Aorta (tissue), 5 donors: ENCODE results near the gene KRT35. TPM values are rescaled to one million over a fixed set of nuclear protein-coding genes. Genes with fewer than 3 reads are reported as not detected.

Source experiments
- ATAC-seq: fragments of 200-7000 bp; cut with Tn5 transposase; one replicate; pipeline ENCODE4 v1.9.1; 2022; ENCODE audit warnings: moderate library complexity; ENCODE audit not compliant: low FRiP score
- DNase-seq, 2 donors: peaks; one replicate each; pipeline ENCODE4 v3.0.0-alpha.2; 2020
- H3K27ac ChIP-seq, 2 donors: one replicate each; pipeline ENCODE4 v1.5.1; 2013; ENCODE audit warnings: low read length in 2 of 2, mild to moderate bottlenecking in 2 of 2, moderate library complexity in 2 of 2, control low read depth in 1 of 2, inconsistent platforms in 1 of 2, low read depth in 1 of 2
- H3K27me3 ChIP-seq, 2 donors: one replicate each; pipeline ENCODE4 v1.6.1; 2013; ENCODE audit warnings: control low read depth in 1 of 2, low read length in 1 of 2, mild to moderate bottlenecking in 1 of 2, moderate library complexity in 1 of 2; ENCODE audit not compliant: insufficient read depth in 2 of 2, control insufficient read depth in 1 of 2
- H3K36me3 ChIP-seq, 2 donors: one replicate each; pipeline ENCODE4 v1.6.1; 2013; ENCODE audit warnings: control low read depth in 1 of 2, low read length in 1 of 2, mild to moderate bottlenecking in 1 of 2; ENCODE audit not compliant: insufficient read depth in 2 of 2, control insufficient read depth in 1 of 2
- H3K4me1 ChIP-seq, 2 donors: one replicate each; pipeline ENCODE4 v1.6.1; 2013; ENCODE audit warnings: low read length in 2 of 2, control low read depth in 1 of 2, mild to moderate bottlenecking in 1 of 2, moderate library complexity in 1 of 2; ENCODE audit not compliant: insufficient read depth in 2 of 2, control insufficient read depth in 1 of 2
- H3K4me3 ChIP-seq, 2 donors: one replicate each; pipeline ENCODE4 v1.5.1; 2013; ENCODE audit warnings: low read length in 2 of 2, control low read depth in 1 of 2, mild to moderate bottlenecking in 1 of 2
- H3K9me3 ChIP-seq: one replicate; pipeline ENCODE4 v1.6.1; 2013; ENCODE audit warnings: mild to moderate bottlenecking, low read length; ENCODE audit not compliant: control insufficient read depth
- WGBS, 2 donors: extraction: QIAGEN DNeasy Blood & Tissue Kit; methylation state at CpG; one replicate each; pipeline ENCODE4 v1.1.7; 2013; 5-methylcytosine and 5-hydroxymethylcytosine counted together
- intact Hi-C, 2 donors: fragments of 100-400 bp; cut with DNase I; formaldehyde crosslinking; loops; one replicate each; pipeline versions ENCODE4 v1.14.2 to v1.15.0; 2022
- polyA plus RNA-seq, 2 donors: library from polyadenylated mRNA; stranded (reverse); fragments of 200-250 nt; gene quantifications; one replicate each; pipeline ENCODE4 v1.2.3, GENCODE V29; 2013
- total RNA-seq, 2 donors: library from RNA; stranded (reverse); fragmentation: NEBNext Ultra II Directional; extraction: Animal tissue kit (Norgen Biotek cat#: 25700); gene quantifications; one replicate each; pipeline ENCODE4 v1.2.1, GENCODE V29; 2021
- donor health status: healthy with polysubstance abuse.
- donor health status: Bipolar disorder and iron deficiency.
- donor health status: DM: no; HTN: no; CAD: no.
- donor health status: DM: no; HTN: no; CAD: no.
- donor health status: DM: yes; HTN: yes; CAD: no.

Gene KRT35
- total and polyA plus RNA-seq, 4 donors, result not detected

DNA sequence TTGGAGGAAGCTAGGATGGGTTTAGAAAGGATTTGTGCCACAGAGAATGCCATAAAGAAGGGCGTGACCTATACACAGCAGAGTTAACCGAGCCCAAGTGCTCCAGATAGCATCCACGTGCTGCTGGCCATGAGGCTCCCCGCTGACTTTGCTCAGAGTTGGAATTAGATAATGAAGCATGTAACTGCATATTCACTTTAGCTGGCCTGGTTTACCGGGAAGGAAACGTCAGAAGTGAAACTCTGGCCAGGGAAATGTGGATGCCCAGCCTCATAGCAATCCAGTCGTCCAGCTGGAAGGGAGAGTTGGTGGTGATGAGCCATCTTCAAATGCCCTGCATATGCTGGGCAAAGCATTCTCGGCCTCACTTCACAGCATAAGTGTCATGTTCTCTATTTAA is 6.1 kb downstream of the KRT35 start:
- Histone ChIP-seq H3K36me3 (no peaks in the 10 kb centered on the region), H3K27ac (no peak overlapping the region), H3K9me3 (no peaks in the 10 kb centered on the region), H3K4me3 (no peak overlapping the region), H3K27me3 (no peaks in the 10 kb centered on the region), H3K4me1 (no peaks in the 10 kb centered on the region)
- intact Hi-C loops, result no loop called here
- DNase-seq (no peak), ATAC-seq (no peak)
- WGBS, 2 donors, result 60 to 65% methylated on average over 8 of the region's 8 CpGs

DNA sequence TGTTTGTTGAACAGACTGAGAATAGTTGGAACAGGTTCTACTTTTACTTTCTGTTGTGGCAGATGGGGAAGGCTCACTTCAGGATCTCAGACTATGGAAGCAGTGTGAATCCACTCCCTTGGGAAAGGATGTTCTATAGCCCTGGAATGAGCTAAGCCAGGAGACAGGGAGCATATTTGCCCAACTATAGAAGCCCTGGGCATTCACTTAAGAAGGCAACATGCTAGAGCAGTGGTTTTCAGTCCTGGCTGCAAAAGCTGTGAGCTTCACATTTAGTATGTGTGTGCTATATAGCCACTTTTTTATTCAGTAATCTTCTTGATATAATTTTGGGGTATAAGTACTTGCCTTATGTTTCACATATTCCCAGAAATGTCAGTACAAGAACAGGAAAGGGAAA is 12.6 kb downstream of the KRT35 start:
- intact Hi-C loops, result no loop called here
- no peaks in the 10 kb centered on the region for H3K27me3 ChIP-seq
- ATAC-seq (no peak), DNase-seq (no peak)
- H3K27ac ChIP-seq, result no peak overlapping the region
- H3K9me3 ChIP-seq, result peaks cover 7% of the 10 kb centered on the region
- H3K4me1 ChIP-seq, result no peaks in the 10 kb centered on the region
- no peak overlapping the region for H3K4me3 ChIP-seq
- H3K36me3 ChIP-seq, result no peaks in the 10 kb centered on the region

DNA sequence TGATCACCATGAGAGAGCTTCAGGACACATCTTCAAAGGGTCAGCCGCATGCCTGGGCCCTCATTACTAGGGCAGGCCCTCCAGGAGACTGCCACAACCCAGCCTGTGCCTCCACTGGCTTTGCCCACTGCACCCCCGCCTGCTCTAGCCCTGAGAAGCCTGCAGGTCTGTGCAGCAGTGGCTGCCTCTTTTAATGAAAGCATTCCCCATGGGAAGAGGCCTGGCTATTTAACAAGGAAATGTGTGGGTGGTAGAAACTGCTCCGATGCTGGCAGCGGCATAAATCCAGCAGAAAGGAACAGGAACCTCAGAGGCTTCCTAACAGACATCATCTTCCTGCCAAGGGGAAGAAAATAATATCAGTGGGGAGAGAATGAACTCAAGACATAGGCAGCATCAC is 13.4 kb downstream of the KRT35 start:
- WGBS, 2 donors, result 34 to 37% methylated on average over 4 of the region's 4 CpGs
- Histone ChIP-seq H3K27me3 (no peaks in the 10 kb centered on the region), H3K4me1 (no peaks in the 10 kb centered on the region), H3K4me3 (no peak overlapping the region), H3K9me3 (peaks cover 7% of the 10 kb centered on the region), H3K36me3 (no peaks in the 10 kb centered on the region), H3K27ac (no peak overlapping the region)
- ATAC-seq (no peak), DNase-seq (no peak)
- intact Hi-C loops, result no loop called here

DNA sequence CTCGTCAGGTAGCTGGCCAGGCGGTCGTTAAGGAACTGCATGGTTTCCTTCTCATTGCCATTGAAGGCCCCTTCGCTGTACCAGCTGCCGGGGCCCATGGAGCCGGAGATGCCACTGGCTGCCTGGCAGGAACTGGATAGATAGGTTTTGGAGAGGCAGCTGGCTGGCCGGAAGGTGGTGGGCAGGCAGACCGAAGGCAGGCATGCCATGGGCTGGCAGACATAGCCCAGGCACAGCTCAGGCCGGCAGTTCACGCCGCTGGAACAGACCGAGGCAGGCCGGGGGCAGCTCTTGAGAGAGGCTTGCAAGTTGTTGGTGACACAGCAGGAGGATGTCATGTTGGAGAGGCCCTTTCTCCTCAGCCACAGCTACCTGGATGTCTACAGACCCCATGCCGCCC is 14.0 kb downstream of the KRT35 start, which contains the start of gene KRT32:
Gene KRT32 (minus strand): TSS at position 399 of the 400 bp plus-strand sequence. CDS start 61 bp downstream, at position 338.
- no peaks in the 10 kb centered on the region for H3K27me3 ChIP-seq
- peaks cover 7% of the 10 kb centered on the region for H3K9me3 ChIP-seq
- DNase-seq (no peak), ATAC-seq (no peak)
- H3K4me3 ChIP-seq, result no peak within 1 kb of the TSS
- 88 to 91% methylated on average over 14 of the region's 14 CpGs for WGBS, 2 donors
- intact Hi-C loops, result no loop called here
- no peak within 1 kb of the TSS for H3K27ac ChIP-seq
- no peaks in the 10 kb centered on the region for H3K4me1 ChIP-seq
- H3K36me3 ChIP-seq, result no peaks in the 10 kb centered on the region

DNA sequence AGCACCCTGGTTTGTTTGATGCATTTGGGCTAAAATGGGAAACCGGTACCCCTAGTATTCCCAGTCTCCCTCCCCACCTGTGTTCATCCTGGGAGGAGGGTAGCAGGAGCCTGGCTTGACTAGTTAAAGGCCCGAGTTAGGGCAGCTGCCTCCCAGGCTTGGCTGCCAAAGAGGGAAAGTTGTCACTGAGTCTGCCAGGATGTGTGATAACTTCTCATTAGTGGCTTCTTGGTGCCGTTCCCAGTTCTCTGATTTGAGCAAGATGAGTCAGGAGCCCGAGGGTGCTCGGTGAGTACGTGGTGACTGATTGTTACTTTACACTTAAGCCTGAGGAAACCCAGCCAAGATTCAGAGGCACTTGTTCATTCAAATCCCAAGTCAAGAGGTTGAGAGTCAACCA is 16.3 kb downstream of the KRT35 start:
- peak; percentile 46 for ATAC-seq
- H3K36me3 ChIP-seq, result no peaks in the 10 kb centered on the region
- H3K27ac ChIP-seq, result no peak overlapping the region
- intact Hi-C loops, result no loop called here
- H3K4me3 ChIP-seq, result no peak overlapping the region
- 15 to 16% methylated on average over 6 of the region's 6 CpGs for WGBS, 2 donors
- H3K4me1 ChIP-seq, result no peaks in the 10 kb centered on the region
- H3K9me3 ChIP-seq, result peaks cover 7% of the 10 kb centered on the region
- no peaks in the 10 kb centered on the region for H3K27me3 ChIP-seq
- no peak for DNase-seq

DNA sequence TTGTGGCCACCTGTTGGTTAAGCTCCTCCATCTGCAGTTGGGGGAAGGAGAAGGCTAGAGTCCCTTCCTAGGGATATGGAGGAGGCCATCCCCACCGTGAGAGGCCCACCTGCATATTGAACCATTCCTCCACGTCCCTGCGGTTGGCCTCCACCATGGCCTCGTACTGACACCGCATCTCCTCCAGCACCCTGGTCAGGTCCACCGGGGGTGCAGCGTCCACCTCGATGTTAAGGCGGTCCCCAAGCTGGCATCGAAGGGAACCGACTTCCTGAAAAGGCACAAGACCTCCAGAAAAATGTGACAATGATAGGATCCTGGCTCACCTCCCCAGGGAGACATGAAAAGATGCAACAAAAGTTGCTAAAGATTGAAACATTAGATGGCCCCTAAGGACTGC is 16.8 kb downstream of the KRT35 start:
- no peak overlapping the region for H3K27ac ChIP-seq
- ATAC-seq, result no peak
- intact Hi-C loops, result no loop called here
- H3K4me3 ChIP-seq, result no peak overlapping the region
- H3K4me1 ChIP-seq, result no peaks in the 10 kb centered on the region
- DNase-seq, result no peak
- peaks cover 7% of the 10 kb centered on the region for H3K9me3 ChIP-seq
- 87 to 91% methylated on average over 11 of the region's 11 CpGs for WGBS, 2 donors
- no peaks in the 10 kb centered on the region for H3K36me3 ChIP-seq
- no peaks in the 10 kb centered on the region for H3K27me3 ChIP-seq

DNA sequence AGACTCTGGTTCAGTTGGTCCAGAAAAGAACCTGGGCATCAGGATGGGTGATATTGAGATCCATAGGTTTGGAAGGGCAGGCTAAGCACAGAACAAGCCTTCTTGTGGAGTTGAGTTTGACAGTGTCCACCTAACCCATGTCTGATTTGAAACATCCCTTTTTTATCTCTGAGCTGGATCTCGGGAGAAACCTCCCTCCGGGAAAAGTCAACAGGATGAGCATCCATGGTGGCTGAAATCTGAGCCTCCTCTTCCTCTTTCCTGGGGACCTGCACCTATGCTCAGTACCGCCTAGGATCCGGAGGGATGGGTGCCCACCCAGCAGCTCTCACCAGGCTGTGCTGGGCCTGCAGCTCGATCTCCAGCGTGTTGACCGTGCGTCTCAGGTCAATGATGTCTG is 17.2 kb downstream of the KRT35 start:
- Histone ChIP-seq H3K27me3 (no peaks in the 10 kb centered on the region), H3K36me3 (no peaks in the 10 kb centered on the region), H3K9me3 (peaks cover 7% of the 10 kb centered on the region), H3K4me1 (no peaks in the 10 kb centered on the region), H3K27ac (no peak overlapping the region), H3K4me3 (no peak overlapping the region)
- intact Hi-C loops, result no loop called here
- no peak for DNase-seq
- WGBS, 2 donors, result 90 to 91% methylated on average over 8 of the region's 8 CpGs
- no peak for ATAC-seq

DNA sequence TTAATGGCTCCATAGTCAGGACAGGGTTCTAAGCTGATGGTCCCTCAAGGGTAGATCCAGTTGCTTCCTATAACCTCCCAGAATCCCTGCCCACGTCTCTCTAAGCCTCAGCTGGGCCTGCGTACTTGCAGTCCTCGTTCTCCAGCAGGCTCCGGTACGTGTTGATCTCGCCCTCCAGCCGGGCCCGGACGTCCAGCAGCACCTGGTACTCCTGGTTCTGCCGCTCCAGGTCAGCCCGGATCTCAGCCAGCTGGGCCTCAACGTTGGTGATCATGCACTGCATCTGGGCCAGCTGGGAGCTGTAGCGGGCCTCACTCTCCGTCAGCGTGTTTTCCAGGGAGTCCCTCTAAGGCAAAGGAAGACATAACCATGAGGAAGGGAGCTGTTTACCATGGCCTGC is 18.2 kb downstream of the KRT35 start:
- no peak for DNase-seq
- H3K4me3 ChIP-seq, result no peak overlapping the region
- no peak overlapping the region for H3K27ac ChIP-seq
- H3K36me3 ChIP-seq, result no peaks in the 10 kb centered on the region
- H3K4me1 ChIP-seq, result no peaks in the 10 kb centered on the region
- intact Hi-C loops, result no loop called here
- peaks cover 3% of the 10 kb centered on the region for H3K9me3 ChIP-seq
- ATAC-seq, result no peak
- no peaks in the 10 kb centered on the region for H3K27me3 ChIP-seq
- WGBS, 2 donors, result 80 to 81% methylated on average over 15 of the region's 15 CpGs

DNA sequence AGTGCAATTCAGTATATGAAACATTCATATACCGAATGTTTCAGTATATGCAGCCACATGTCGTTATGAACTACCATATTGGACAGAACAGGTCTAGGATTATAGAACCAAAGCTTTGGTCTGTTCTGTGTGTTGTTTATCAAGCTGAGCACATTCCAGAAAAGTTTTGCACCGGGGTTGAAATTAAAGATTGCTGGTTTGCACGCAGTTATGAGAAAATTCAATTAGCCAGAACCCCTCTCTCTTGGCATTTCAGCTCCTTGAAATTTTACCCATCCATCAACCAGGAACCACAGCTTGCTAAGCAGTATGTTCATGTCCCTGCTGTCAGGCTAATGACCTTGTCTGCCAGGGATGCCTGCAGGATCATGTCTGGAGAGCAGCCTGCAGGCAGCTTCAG is 23.3 kb downstream of the KRT35 start:
- Histone ChIP-seq H3K4me1 (no peaks in the 10 kb centered on the region), H3K27me3 (peaks cover 0 to 1% of the 10 kb centered on the region in 2 donors), H3K9me3 (no peaks in the 10 kb centered on the region), H3K27ac (no peak overlapping the region), H3K36me3 (no peaks in the 10 kb centered on the region), H3K4me3 (no peak overlapping the region)
- DNase-seq (no peak), ATAC-seq (no peak)
- 65 to 73% methylated on average over 4 of the region's 4 CpGs for WGBS, 2 donors
- intact Hi-C loops, result no loop called here
